Measurements from ENCODE around the gene UFD1. TPM values are rescaled to one million over a fixed set of nuclear protein-coding genes. Genes with fewer than 3 reads are reported as not detected.

Gene UFD1
- total RNA-seq, 6 donors from 2014 or later: 21.0 to 52.1 (median 29.1) TPM

DNA sequence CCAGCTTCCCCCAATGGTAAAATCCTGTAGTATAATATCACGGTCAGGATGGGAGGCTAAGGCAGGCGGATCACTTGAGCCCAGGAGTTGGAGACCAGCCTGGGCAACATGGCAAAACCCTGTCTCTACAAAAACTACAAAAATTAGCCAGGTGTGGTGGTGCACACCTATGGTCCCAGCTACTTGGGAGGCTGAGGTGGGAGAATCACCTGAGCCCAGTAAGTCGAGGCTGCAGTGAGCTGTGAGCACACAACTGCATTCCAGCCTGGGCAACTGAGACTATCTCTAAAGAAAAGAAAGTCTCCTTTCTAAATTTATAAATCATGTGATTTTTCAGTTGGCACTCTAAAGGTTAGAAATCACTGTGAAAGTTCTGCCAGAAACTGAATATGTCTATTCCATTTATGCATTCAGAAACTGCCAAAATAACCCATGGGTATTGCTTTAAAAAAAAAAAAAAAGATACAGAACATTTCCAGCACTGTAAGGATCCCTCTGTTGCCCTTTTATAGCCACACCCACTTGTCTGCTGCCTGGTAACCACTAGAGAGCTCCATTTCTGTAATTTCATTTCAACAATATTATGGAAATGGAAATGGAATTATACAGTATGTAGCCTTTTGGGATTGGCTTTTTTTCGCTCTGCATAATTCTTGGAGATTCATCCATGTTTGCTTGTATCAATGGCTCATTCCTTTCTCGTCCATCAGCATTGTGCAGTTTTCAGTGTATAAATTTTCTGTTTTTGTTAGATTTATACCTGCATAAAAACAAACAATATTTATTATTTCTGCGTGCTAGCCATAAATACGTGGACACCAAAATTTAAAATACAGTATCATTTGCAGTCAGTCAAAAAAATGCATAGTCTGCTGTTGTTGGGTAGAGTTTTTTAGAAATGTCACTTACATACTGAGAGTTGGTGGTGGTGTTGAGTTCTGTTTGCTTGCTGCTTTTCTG is 10.2 kb upstream of the UFD1 start:
- H3K9me3 ChIP-seq: no peaks in the 10 kb centered on the region
- H3K27ac ChIP-seq: no peak overlapping the region
- H3K27me3 ChIP-seq: no peaks in the 10 kb centered on the region
- TF ChIP-seq, protein P1, sequence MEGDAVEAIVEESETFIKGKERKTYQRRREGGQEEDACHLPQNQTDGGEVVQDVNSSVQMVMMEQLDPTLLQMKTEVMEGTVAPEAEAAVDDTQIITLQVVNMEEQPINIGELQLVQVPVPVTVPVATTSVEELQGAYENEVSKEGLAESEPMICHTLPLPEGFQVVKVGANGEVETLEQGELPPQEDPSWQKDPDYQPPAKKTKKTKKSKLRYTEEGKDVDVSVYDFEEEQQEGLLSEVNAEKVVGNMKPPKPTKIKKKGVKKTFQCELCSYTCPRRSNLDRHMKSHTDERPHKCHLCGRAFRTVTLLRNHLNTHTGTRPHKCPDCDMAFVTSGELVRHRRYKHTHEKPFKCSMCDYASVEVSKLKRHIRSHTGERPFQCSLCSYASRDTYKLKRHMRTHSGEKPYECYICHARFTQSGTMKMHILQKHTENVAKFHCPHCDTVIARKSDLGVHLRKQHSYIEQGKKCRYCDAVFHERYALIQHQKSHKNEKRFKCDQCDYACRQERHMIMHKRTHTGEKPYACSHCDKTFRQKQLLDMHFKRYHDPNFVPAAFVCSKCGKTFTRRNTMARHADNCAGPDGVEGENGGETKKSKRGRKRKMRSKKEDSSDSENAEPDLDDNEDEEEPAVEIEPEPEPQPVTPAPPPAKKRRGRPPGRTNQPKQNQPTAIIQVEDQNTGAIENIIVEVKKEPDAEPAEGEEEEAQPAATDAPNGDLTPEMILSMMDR (IDR thresholded peaks at IDR 0.05): no peak
- TF ChIP-seq EP300 (IDR thresholded peaks at IDR 0.05) (no peak), POLR2AphosphoS5 (IDR thresholded peaks at IDR 0.05) (no peak), POLR2A (IDR thresholded peaks at IDR 0.05) (no peak)
- DNase-seq: no peak
- no peak overlapping the region for H3K4me3 ChIP-seq
- 89 to 93% methylated on average over 7 of the region's 7 CpGs for WGBS, 2 donors
- no peaks in the 10 kb centered on the region for H3K4me1 ChIP-seq
- ATAC-seq (ENCODE audit: low FRiP score in 2 of 2): no peak
- no peaks in the 10 kb centered on the region for H3K36me3 ChIP-seq

DNA sequence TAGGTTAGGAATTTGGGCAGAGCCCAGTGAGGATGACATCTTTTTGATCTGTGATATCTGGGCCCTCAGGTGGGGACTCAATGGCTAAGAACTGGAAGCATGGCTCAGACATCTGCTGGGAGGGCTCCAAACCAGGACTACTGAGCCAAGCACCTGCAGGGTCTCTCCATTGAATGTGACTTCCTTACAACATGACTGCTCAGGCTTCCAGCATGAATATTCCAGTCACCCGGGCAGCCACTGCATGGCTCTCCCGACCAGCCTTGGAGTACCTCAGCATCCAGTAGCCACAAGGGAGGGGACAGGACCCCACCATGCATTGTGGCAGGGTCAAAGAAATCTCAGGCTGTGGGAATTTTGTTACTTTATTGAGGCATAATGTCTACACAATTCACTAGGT is 9.3 kb upstream of the UFD1 start:
- Histone ChIP-seq H3K27ac (no peak overlapping the region), H3K36me3 (no peaks in the 10 kb centered on the region), H3K4me3 (no peak overlapping the region), H3K27me3 (no peaks in the 10 kb centered on the region), H3K4me1 (no peaks in the 10 kb centered on the region), H3K9me3 (no peaks in the 10 kb centered on the region)
- DNase-seq: no peak
- TF ChIP-seq EP300 (IDR thresholded peaks at IDR 0.05): no peak
- TF ChIP-seq POLR2AphosphoS5 (IDR thresholded peaks at IDR 0.05): no peak
- TF ChIP-seq POLR2A (IDR thresholded peaks at IDR 0.05): no peak
- TF ChIP-seq, protein P1 (IDR thresholded peaks at IDR 0.05): no peak
- no peak for ATAC-seq (ENCODE audit: low FRiP score in 2 of 2)
- 94% methylated on average over 2 of the region's 2 CpGs; no CpG with 5 or more reads in 1 of the 2 donors for WGBS, 2 donors

DNA sequence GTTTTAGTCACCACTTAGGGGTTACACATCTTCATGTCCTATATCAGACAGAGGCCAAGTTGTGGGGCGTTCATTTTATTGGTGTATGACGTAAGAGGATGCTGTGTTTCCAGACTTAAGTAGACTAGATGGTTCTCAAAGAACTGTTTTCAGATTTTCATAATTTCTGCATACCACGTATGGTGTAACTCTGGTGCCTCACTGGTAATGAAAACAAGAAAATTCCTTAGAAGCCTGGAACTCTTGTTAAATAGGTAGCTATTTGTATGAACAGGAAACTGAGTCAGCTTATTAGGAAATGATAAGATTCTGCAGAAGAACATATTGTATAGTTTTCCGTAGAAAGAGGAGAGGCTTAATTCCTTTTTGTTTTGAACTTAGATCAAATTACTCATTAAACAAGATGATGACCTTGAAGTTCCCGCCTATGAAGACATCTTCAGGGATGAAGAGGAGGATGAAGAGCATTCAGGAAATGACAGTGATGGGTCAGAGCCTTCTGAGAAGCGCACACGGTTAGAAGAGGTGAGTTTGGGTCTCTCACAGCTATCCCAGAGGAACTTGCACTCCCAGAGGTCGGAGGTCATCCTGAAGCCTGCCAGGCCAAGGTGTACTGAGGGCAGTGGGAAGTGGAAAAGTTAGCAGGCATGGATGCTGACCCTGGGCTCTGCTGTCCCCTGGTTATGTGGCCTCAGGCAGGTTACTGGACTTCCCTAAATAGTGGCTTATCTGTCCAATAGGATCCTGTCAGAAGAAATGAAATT is 4.7 kb upstream of the UFD1 start:
- Histone ChIP-seq H3K4me3 (no peak overlapping the region), H3K4me1 (peaks cover 4 to 8% (median 5%) of the 10 kb centered on the region in 4 donors), H3K27me3 (no peaks in the 10 kb centered on the region), H3K27ac (no peak overlapping the region), H3K36me3 (no peaks in the 10 kb centered on the region), H3K9me3 (no peaks in the 10 kb centered on the region)
- no peak for DNase-seq
- no peak for ATAC-seq (ENCODE audit: low FRiP score in 2 of 2)
- TF ChIP-seq POLR2A (IDR thresholded peaks at IDR 0.05) (no peak), EP300 (IDR thresholded peaks at IDR 0.05) (no peak), POLR2AphosphoS5 (IDR thresholded peaks at IDR 0.05) (no peak)
- TF ChIP-seq, protein P1 (IDR thresholded peaks at IDR 0.05): no peak
- WGBS, 2 donors: 81 to 83% methylated on average over 8 of the region's 8 CpGs

DNA sequence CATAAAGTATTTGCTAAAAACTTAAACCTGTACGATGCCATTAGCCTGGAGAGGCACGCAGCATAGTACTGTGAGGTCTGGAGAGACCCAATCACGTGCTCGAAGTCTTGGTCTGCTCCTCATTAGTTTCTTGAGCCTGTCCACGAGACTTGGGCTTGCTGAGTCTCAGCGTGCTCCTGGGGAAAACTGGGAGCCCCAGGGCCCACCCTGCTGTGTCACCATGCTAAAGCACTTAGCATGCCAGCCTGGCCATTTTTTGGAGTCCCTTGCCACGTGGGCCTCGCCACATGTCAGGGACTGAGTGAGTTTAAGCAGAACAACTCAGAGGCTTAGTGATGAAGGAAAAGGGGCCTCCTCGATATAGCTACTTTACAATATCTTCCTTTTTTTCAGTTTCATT is 3.3 kb upstream of the UFD1 start:
- no peak for DNase-seq
- ATAC-seq (ENCODE audit: low FRiP score in 2 of 2): no peak
- TF ChIP-seq POLR2A (IDR thresholded peaks at IDR 0.05) (no peak), POLR2AphosphoS5 (IDR thresholded peaks at IDR 0.05) (no peak), EP300 (IDR thresholded peaks at IDR 0.05) (no peak)
- TF ChIP-seq, protein P1 (IDR thresholded peaks at IDR 0.05): no peak
- WGBS, 2 donors: 90 to 93% methylated on average over 9 of the region's 9 CpGs
- Histone ChIP-seq H3K9me3 (no peaks in the 10 kb centered on the region), H3K4me1 (peaks cover 11 to 18% (median 16%) of the 10 kb centered on the region in 4 donors), H3K36me3 (no peaks in the 10 kb centered on the region), H3K27me3 (no peaks in the 10 kb centered on the region), H3K27ac (no peak overlapping the region), H3K4me3 (no peak overlapping the region)
